ENCODE results near the gene CDK14.

GRCh38 chr7:90629297-90629918 is 33.3 kb downstream of the CDK14 start:
- peak in 1 of 2 donors; percentile 43 for TF ChIP-seq CTCF (IDR thresholded peaks at IDR 0.05)
- no peak for TF ChIP-seq POLR2AphosphoS5 (IDR thresholded peaks at IDR 0.05)
- TF ChIP-seq EP300 (IDR thresholded peaks at IDR 0.05), result no peak
